Myometrial cell (primary cell): ENCODE measurements around the gene SDK2. TPM values are rescaled to one million over a fixed set of nuclear protein-coding genes. Genes with fewer than 3 reads are reported as not detected.

Source experiments
- total RNA-seq: library from RNA; depleted of rRNA; stranded (reverse); fragments of >200 nt; gene quantifications from 2 replicates; pipeline ENCODE4 v1.2.3, GENCODE V29; 2015

Gene SDK2, protein sequence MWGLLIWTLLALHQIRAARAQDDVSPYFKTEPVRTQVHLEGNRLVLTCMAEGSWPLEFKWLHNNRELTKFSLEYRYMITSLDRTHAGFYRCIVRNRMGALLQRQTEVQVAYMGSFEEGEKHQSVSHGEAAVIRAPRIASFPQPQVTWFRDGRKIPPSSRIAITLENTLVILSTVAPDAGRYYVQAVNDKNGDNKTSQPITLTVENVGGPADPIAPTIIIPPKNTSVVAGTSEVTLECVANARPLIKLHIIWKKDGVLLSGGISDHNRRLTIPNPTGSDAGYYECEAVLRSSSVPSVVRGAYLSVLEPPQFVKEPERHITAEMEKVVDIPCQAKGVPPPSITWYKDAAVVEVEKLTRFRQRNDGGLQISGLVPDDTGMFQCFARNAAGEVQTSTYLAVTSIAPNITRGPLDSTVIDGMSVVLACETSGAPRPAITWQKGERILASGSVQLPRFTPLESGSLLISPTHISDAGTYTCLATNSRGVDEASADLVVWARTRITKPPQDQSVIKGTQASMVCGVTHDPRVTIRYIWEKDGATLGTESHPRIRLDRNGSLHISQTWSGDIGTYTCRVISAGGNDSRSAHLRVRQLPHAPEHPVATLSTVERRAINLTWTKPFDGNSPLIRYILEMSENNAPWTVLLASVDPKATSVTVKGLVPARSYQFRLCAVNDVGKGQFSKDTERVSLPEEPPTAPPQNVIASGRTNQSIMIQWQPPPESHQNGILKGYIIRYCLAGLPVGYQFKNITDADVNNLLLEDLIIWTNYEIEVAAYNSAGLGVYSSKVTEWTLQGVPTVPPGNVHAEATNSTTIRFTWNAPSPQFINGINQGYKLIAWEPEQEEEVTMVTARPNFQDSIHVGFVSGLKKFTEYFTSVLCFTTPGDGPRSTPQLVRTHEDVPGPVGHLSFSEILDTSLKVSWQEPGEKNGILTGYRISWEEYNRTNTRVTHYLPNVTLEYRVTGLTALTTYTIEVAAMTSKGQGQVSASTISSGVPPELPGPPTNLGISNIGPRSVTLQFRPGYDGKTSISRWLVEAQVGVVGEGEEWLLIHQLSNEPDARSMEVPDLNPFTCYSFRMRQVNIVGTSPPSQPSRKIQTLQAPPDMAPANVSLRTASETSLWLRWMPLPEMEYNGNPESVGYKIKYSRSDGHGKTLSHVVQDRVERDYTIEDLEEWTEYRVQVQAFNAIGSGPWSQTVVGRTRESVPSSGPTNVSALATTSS (N-terminal part only)
- total RNA-seq: under 0.01 and 0.29 TPM in 2 replicates

GRCh38 chr17:73644145-73645049, at the start of gene SDK2:
SDK2 (minus strand) TSS chr17:73644445; CDS start chr17:73644088, 357 bp downstream.

GRCh38 chr17:73311781-73312641, 332.2 kb downstream of the SDK2 start, which contains the start of gene CDC42EP4:
CDC42EP4 (minus strand) TSS chr17:73312001; CDS start chr17:73286500, 25,501 bp downstream.

